Measurements from ENCODE around the gene BEND3.

- TF ChIP-seq POLR2AphosphoS5 (IDR thresholded peaks at IDR 0.05; ENCODE audit: low read depth, low read length), result no peak
- TF ChIP-seq, protein P1, sequence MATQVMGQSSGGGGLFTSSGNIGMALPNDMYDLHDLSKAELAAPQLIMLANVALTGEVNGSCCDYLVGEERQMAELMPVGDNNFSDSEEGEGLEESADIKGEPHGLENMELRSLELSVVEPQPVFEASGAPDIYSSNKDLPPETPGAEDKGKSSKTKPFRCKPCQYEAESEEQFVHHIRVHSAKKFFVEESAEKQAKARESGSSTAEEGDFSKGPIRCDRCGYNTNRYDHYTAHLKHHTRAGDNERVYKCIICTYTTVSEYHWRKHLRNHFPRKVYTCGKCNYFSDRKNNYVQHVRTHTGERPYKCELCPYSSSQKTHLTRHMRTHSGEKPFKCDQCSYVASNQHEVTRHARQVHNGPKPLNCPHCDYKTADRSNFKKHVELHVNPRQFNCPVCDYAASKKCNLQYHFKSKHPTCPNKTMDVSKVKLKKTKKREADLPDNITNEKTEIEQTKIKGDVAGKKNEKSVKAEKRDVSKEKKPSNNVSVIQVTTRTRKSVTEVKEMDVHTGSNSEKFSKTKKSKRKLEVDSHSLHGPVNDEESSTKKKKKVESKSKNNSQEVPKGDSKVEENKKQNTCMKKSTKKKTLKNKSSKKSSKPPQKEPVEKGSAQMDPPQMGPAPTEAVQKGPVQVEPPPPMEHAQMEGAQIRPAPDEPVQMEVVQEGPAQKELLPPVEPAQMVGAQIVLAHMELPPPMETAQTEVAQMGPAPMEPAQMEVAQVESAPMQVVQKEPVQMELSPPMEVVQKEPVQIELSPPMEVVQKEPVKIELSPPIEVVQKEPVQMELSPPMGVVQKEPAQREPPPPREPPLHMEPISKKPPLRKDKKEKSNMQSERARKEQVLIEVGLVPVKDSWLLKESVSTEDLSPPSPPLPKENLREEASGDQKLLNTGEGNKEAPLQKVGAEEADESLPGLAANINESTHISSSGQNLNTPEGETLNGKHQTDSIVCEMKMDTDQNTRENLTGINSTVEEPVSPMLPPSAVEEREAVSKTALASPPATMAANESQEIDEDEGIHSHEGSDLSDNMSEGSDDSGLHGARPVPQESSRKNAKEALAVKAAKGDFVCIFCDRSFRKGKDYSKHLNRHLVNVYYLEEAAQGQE (IDR thresholded peaks at IDR 0.05; ENCODE audit: insufficient read depth in 1 of 2, low read depth in 2 of 2, low read length in 2 of 2), result no peak
Measured at GRCh38 chr6:107047807-107048206, 67.5 kb downstream of the BEND3 start.

Data from PFSK-1 (cell line).